ENCODE measurements around the gene ME3.

Gene ME3

DNA sequence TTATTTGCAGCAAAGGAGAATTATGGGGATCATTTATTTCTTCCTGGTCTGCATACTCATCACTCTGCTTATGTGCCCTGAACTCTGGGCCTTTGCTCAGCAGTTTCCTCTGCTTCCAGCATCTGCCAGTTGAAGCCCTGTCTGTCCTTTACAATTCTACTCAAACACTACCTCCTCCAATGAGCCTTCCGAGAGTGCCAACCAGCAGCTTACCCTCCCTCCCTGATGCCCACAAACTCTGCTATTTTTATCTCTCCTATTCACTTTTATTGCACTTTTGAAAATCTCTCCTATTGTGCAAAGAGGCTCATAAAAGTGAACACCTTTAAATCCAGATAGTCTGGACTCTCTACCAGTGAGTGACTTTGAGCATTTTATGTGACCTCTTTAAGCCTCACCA lies 3.6 kb upstream of the ME3 start:
- Histone ChIP-seq H3K4me3 (ENCODE audit: extremely low read depth, insufficient read depth, low read length, poor library complexity, severe bottlenecking) (no peak overlapping the region), H3K9me3 (ENCODE audit: control insufficient read depth, low read length) (no peaks in the 10 kb centered on the region), H3K36me3 (ENCODE audit: control insufficient read depth, insufficient read depth, low read length) (no peaks in the 10 kb centered on the region), H3K4me1 (ENCODE audit: control insufficient read depth, insufficient read depth, low read length, poor library complexity, severe bottlenecking) (peaks cover 19% of the 10 kb centered on the region), H3K27ac (ENCODE audit: low read depth, low read length, severe bottlenecking) (no peak overlapping the region)
- whole genome bisulfite sequencing, 2 experiments (ENCODE audit: insufficient coverage in 2 of 2) = 93% methylated on average over 1 of the region's 1 CpG; no CpG with 5 or more reads in 1 of the 2 experiments

DNA sequence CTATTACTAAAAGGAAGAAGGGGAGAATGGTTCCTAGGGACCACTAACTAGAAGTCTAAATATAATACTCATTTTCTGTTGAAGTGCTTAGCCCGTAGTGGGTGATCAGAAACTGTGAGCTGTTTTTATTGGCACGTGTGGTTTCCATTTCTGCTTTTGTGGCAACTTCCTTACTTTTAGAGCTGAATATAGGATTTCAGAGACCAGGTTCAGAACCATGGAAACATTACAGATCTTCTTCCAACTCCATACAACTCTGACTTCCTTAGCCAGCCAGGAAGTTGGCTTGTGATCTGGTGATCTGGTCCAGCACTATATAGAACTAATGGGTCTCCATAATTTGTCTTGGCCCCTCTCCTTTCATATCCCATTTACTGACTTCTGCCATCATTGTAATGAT lies 2.6 kb upstream of the ME3 start:
- no peaks in the 10 kb centered on the region for H3K9me3 ChIP-seq (ENCODE audit: control insufficient read depth, low read length)
- 100% methylated on average over 2 of the region's 2 CpGs; no CpG with 5 or more reads in 1 of the 2 experiments for WGBS, 2 experiments (ENCODE audit: insufficient coverage in 2 of 2)
- no peaks in the 10 kb centered on the region for H3K36me3 ChIP-seq (ENCODE audit: control insufficient read depth, insufficient read depth, low read length)
- H3K27ac ChIP-seq (ENCODE audit: low read depth, low read length, severe bottlenecking) = no peak overlapping the region
- no peak overlapping the region for H3K4me3 ChIP-seq (ENCODE audit: extremely low read depth, insufficient read depth, low read length, poor library complexity, severe bottlenecking)
- H3K4me1 ChIP-seq (ENCODE audit: control insufficient read depth, insufficient read depth, low read length, poor library complexity, severe bottlenecking) = peaks cover 10% of the 10 kb centered on the region

DNA sequence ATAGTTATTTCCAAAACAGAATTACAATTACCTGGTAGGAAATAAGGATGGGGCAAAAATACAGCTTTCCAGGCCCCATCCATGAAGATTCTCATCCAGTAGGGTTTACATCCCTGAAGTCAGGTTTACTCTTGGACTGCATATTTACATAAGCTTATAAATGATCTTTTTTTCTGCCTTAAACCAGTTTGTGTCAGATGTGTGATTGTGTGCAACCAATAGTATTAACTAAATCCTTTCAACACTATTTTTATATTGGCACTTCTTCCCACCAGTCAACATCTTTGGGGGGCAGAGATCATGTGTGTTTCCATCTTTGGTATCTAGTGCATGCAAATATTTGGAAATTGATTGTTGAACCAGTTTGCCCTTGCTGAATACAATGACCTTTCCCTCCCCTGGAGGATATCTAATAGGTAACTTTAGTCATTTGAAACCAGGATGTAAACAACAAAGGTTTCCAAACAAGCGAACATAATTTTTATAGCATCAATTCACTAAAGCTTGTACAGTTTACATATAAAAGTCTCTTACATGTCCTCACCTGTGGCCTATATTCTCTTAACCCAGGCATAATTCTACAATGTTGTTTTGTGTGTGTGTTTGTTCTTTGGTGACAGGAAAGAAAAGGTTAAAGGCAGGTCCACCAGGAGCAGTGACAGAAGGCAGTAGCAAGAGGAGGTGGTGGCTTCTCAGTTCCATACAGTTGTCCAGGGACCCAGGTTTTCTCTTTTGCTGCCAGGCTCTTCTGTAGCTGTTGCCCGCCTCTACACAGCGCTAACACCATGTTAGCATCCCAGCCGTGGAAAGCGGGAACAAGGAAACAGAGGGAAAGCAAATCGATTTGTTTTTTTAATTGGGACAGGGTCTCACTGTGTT lies 1.7 kb upstream of the ME3 start:
- WGBS, 2 experiments (ENCODE audit: insufficient coverage in 2 of 2) = 84 to 100% methylated on average over 4 to 5 of the region's 6 CpGs
- H3K4me3 ChIP-seq (ENCODE audit: extremely low read depth, insufficient read depth, low read length, poor library complexity, severe bottlenecking) = no peak overlapping the region
- H3K4me1 ChIP-seq (ENCODE audit: control insufficient read depth, insufficient read depth, low read length, poor library complexity, severe bottlenecking) = peaks cover 10% of the 10 kb centered on the region
- H3K27ac ChIP-seq (ENCODE audit: low read depth, low read length, severe bottlenecking) = no peak overlapping the region
- no peaks in the 10 kb centered on the region for H3K9me3 ChIP-seq (ENCODE audit: control insufficient read depth, low read length)
- no peaks in the 10 kb centered on the region for H3K36me3 ChIP-seq (ENCODE audit: control insufficient read depth, insufficient read depth, low read length)

DNA sequence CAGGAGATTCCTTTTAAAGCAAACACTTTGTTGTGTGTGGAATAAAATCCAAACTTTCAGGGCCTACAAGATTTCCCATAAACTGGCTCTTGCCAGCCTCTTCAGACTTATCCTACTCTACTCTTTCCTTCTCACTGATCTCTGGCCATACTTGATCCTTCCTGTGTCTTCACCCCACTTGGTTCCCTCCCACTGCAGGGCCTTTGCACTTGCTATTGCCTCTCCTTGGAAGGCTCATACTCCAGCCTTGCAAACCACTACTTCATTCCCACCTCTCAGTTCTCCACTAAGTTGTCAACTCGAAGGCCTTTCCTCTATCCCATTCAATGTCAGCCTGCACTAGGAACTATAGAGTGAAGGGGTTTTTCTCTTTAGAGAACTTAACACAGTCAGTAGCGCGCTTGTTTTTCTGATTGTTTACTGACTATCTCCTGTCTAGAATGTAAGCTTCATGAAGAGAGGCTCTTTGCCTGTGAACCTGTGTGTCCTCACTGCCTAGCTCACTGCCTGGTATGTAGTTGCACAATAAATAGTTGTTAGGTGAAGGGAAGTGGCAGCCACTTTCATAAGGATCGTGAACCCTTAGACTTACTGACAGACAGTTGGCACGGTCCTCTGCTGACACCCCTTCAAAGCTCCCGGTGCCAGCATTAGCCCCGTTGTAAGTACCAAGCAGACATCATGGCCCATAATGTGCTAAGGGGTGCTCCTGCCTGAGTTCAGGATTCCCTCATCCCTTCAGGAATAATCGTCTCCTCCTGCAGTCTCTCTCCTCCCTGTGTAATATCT lies 833 bp upstream of the ME3 start:
- no peaks in the 10 kb centered on the region for H3K9me3 ChIP-seq (ENCODE audit: control insufficient read depth, low read length)
- H3K27ac ChIP-seq (ENCODE audit: low read depth, low read length, severe bottlenecking) = no peak overlapping the region
- peaks cover 3% of the 10 kb centered on the region for H3K4me1 ChIP-seq (ENCODE audit: control insufficient read depth, insufficient read depth, low read length, poor library complexity, severe bottlenecking)
- WGBS, 2 experiments (ENCODE audit: insufficient coverage in 2 of 2) = 92 to 95% methylated on average over 6 of the region's 8 CpGs
- no peaks in the 10 kb centered on the region for H3K36me3 ChIP-seq (ENCODE audit: control insufficient read depth, insufficient read depth, low read length)
- H3K4me3 ChIP-seq (ENCODE audit: extremely low read depth, insufficient read depth, low read length, poor library complexity, severe bottlenecking) = no peak overlapping the region

DNA sequence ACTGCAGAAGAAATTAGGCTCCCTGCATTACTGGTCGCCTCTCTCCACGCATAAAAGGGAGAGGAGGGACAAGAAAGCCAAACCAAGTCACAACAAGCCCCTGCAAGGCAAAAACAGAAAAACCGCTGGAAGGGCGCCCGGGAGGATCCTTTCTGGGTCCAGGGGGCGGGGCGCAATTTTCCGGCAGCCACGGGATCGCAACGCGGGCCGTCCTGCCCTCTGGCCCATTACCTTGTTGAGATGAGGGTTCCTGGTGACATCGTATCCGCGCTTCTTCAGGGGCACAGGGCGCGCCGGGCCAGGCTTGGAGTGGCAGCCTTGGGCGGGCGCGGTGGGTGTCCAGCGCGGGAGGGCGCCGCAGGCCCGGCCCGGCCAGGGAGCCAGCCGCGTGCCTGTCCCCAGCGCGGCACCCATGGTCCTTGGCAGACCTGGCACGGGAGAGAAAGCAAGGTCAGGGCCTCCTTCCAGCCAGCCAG lies 847 bp downstream of the ME3 start:
- Histone ChIP-seq H3K4me3 (ENCODE audit: extremely low read depth, insufficient read depth, low read length, poor library complexity, severe bottlenecking) (peak overlapping the region; percentile 47), H3K9me3 (ENCODE audit: control insufficient read depth, low read length) (no peaks in the 10 kb centered on the region), H3K36me3 (ENCODE audit: control insufficient read depth, insufficient read depth, low read length) (no peaks in the 10 kb centered on the region), H3K4me1 (ENCODE audit: control insufficient read depth, insufficient read depth, low read length, poor library complexity, severe bottlenecking) (no peaks in the 10 kb centered on the region), H3K27ac (ENCODE audit: low read depth, low read length, severe bottlenecking) (no peak overlapping the region)
- 2 to 3% methylated on average over 24 to 31 of the region's 33 CpGs for WGBS, 2 experiments (ENCODE audit: insufficient coverage in 2 of 2)

DNA sequence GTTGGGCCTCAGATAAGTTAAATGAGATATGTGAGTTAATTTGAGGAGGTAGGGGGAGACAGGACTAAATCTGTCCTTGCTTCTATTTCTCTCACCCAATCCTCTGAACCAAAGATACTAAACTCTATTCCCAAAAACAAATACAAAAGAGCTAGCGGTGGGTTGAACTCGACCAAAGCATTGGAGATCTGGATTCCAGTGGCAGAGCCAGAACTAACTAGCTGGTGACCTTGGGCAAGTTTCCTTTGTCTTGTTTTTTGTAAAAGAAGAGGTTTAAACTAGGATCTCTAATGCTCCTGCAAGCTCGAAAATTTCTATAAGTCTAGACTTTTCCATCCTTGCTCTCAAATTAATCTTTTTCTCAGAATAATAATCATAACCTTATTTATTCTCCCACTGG lies 1.5 kb downstream of the ME3 start:
- 40 to 50% methylated on average over 1 of the region's 3 CpGs for WGBS, 2 experiments (ENCODE audit: insufficient coverage in 2 of 2)
- H3K9me3 ChIP-seq (ENCODE audit: control insufficient read depth, low read length) = no peaks in the 10 kb centered on the region
- H3K4me1 ChIP-seq (ENCODE audit: control insufficient read depth, insufficient read depth, low read length, poor library complexity, severe bottlenecking) = no peaks in the 10 kb centered on the region
- H3K27ac ChIP-seq (ENCODE audit: low read depth, low read length, severe bottlenecking) = no peak overlapping the region
- no peaks in the 10 kb centered on the region for H3K36me3 ChIP-seq (ENCODE audit: control insufficient read depth, insufficient read depth, low read length)
- H3K4me3 ChIP-seq (ENCODE audit: extremely low read depth, insufficient read depth, low read length, poor library complexity, severe bottlenecking) = peak overlapping the region; percentile 47

DNA sequence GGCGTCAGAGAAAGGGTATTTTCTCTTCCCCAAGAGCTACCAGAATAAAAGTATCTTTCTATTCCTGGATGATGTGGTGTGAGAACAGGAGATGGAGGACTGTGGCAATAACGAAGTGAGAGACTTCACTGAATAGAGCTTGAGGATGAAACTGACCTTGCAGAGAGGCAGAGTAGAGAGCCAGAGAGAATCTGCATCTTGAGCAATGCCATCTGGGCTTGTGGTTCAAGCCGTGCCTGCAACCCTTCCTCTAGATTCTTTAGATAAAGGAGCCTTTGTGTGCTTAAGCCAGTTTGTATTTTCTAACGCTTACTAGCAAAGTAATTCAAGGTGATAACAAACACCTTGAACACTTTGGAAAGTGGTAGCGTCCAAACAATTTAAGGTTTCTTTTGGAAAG lies 2.2 kb downstream of the ME3 start:
- Histone ChIP-seq H3K27ac (ENCODE audit: low read depth, low read length, severe bottlenecking) (no peak overlapping the region), H3K4me1 (ENCODE audit: control insufficient read depth, insufficient read depth, low read length, poor library complexity, severe bottlenecking) (no peaks in the 10 kb centered on the region)

DNA sequence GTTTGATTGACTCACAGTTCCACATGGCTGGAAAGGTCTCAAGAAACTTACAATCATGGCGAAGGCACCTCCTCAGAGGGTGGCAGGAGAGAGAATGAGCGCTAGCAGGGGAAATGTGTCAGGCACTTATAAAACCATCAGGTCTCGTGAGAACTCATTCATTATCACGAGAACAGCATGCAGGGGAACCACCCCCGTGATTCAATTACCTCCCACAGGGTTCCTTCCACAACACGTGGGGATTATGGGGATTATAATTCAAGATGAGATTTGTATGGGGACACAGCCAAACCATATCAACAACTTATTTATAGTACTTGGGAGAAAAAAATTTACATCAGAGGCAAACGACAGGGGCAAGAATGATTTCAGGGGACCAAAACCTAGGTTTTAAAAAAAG lies 3.0 kb downstream of the ME3 start:
- H3K4me3 ChIP-seq (ENCODE audit: extremely low read depth, insufficient read depth, low read length, poor library complexity, severe bottlenecking) = no peak overlapping the region

More for the DNA sequence above, 2.2 kb downstream of the ME3 start:
- WGBS, 2 experiments (ENCODE audit: insufficient coverage in 2 of 2) = 27 to 71% methylated on average over 1 to 2 of the region's 5 CpGs
- Histone ChIP-seq H3K36me3 (ENCODE audit: control insufficient read depth, insufficient read depth, low read length) (no peaks in the 10 kb centered on the region), H3K9me3 (ENCODE audit: control insufficient read depth, low read length) (no peaks in the 10 kb centered on the region), H3K4me3 (ENCODE audit: extremely low read depth, insufficient read depth, low read length, poor library complexity, severe bottlenecking) (no peak overlapping the region)

DNA sequence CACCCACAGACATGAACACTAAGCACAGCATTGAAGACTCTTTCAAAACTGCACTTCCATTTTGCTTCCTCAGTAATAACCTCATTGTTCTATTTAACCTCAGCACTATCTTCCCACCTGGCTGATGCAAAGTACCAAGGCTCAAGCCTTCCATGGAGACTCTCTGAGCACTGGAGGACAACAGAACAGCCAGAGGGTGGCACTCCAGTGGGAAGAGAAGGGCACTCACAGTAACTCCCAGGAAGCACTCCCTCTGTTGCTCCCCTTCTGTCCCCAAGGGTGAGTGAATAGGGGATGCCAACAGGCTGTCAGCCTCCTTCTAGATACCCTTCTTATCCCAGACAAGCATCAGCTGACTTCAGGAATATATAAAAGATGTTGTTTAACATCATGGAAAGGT lies 3.5 kb downstream of the ME3 start:
- no peaks in the 10 kb centered on the region for H3K9me3 ChIP-seq (ENCODE audit: control insufficient read depth, low read length)
- no peaks in the 10 kb centered on the region for H3K36me3 ChIP-seq (ENCODE audit: control insufficient read depth, insufficient read depth, low read length)
- H3K4me3 ChIP-seq (ENCODE audit: extremely low read depth, insufficient read depth, low read length, poor library complexity, severe bottlenecking) = no peak overlapping the region
- H3K4me1 ChIP-seq (ENCODE audit: control insufficient read depth, insufficient read depth, low read length, poor library complexity, severe bottlenecking) = no peaks in the 10 kb centered on the region
- no peak overlapping the region for H3K27ac ChIP-seq (ENCODE audit: low read depth, low read length, severe bottlenecking)

More for the DNA sequence above, 3.0 kb downstream of the ME3 start:
- no peaks in the 10 kb centered on the region for H3K36me3 ChIP-seq (ENCODE audit: control insufficient read depth, insufficient read depth, low read length)
- H3K4me1 ChIP-seq (ENCODE audit: control insufficient read depth, insufficient read depth, low read length, poor library complexity, severe bottlenecking) = no peaks in the 10 kb centered on the region
- H3K9me3 ChIP-seq (ENCODE audit: control insufficient read depth, low read length) = no peaks in the 10 kb centered on the region
- H3K27ac ChIP-seq (ENCODE audit: low read depth, low read length, severe bottlenecking) = no peak overlapping the region
- 87 to 94% methylated on average over 2 to 3 of the region's 7 CpGs for WGBS, 2 experiments (ENCODE audit: insufficient coverage in 2 of 2)

DNA sequence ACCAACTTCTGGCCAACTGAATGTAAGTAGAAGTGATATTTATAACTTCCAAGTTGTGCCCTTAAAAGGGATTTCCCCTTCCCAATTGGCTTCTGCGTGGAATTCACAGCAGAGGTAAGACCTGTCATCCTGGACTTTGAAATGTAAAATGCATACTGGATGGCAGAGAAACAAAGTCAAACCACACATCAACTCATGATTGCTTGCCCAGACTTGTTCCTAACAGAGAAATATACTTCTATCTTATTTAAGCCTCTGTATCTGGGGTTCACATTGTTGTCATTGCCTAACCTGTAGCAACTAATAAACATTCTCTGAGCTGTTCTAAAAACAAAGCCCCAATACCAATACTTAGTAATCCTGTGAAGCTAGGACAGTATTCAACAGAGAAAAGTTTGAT lies 6.2 kb downstream of the ME3 start:
- Histone ChIP-seq H3K27ac (ENCODE audit: low read depth, low read length, severe bottlenecking) (no peak overlapping the region), H3K4me3 (ENCODE audit: extremely low read depth, insufficient read depth, low read length, poor library complexity, severe bottlenecking) (no peak overlapping the region), H3K9me3 (ENCODE audit: control insufficient read depth, low read length) (no peaks in the 10 kb centered on the region), H3K4me1 (ENCODE audit: control insufficient read depth, insufficient read depth, low read length, poor library complexity, severe bottlenecking) (no peaks in the 10 kb centered on the region), H3K36me3 (ENCODE audit: control insufficient read depth, insufficient read depth, low read length) (no peaks in the 10 kb centered on the region)
- 57% methylated on average over 1 of the region's 1 CpG; no CpG with 5 or more reads in 1 of the 2 experiments for WGBS, 2 experiments (ENCODE audit: insufficient coverage in 2 of 2)

All from mesodermal cell (in vitro differentiated cells).